GM12878 (cell line): ENCODE results near the gene KIF6. TPM values are rescaled to one million over a fixed set of nuclear protein-coding genes. Genes with fewer than 3 reads are reported as not detected.

ENCODE experiments used
- ATAC-seq: fragments of 200-7000 bp; cut with Tn5 transposase; 3 replicates; pipeline ENCODE4 v1.9.1; 2020; ENCODE audit warnings: mild to moderate bottlenecking, moderate library complexity
- BruUV-seq: library from RNA; stranded (reverse); fragments of 400-500 nt; replicated peaks from 2 replicates; lab custom pipeline; 2021; lab: Mats Ljungman, UMichigan
- CTCF ChIA-PET: fragments of 300-600 bp; sonication (Branson Sonifier 250); formaldehyde crosslinking; extraction: SDS; loops from one replicate; lab custom pipeline; 2021; ENCODE audit warnings: inconsistent platforms; lab: Yijun Ruan, JAX
- POLR2A ChIA-PET: fragments of 350-600 bp; formaldehyde crosslinking; extraction: SDS; loops from one replicate; lab custom pipeline; 2021; ENCODE audit warnings: inconsistent platforms; lab: Charles Lee
- RAD21 ChIA-PET: fragments of 300-600 bp; sonication (Branson Sonifier 250); formaldehyde crosslinking; loops from one replicate; lab custom pipeline; 2023; ENCODE audit warnings: antibody characterized with exemption; ENCODE audit not compliant: unreplicated experiment; lab: Charles Lee
- SMC1A ChIA-PET: fragments of 300-600 bp; sonication (Branson Sonifier 250); formaldehyde crosslinking; loops from one replicate; lab custom pipeline; 2023; ENCODE audit not compliant: unreplicated experiment, uncharacterized antibody; lab: Charles Lee
- DNase-seq: peaks from one replicate; pipeline ENCODE4 v3.0.0-alpha.2; 2011; ENCODE audit warnings: low read depth, low spot score
- FAIRE-seq: peaks from 3 replicates; lab custom pipeline; 2011; peaks lifted over from hg19 to GRCh38; lab: Jason Lieb, UNC
- H2AFZ ChIP-seq: 2 replicates; pipeline ENCODE4 v1.6.0; 2011; ENCODE audit warnings: low read depth, low read length, control low read depth; ENCODE audit not compliant: control insufficient read depth
- H3K27ac ChIP-seq: 2 replicates; pipeline ENCODE4 v1.5.1; 2011; ENCODE audit warnings: control low read depth; ENCODE audit not compliant: control insufficient read depth, insufficient read depth
- H3K27me3 ChIP-seq, 2 experiments: replicated peaks in 1 of 2; 2 replicates each; pipeline versions ENCODE4 v1.6.0 to v1.6.1; 2011; ENCODE audit warnings: low read length in 1 of 2; ENCODE audit not compliant: control insufficient read depth in 2 of 2, insufficient read depth in 2 of 2
- H3K36me3 ChIP-seq, 2 experiments: 2 replicates each; pipeline ENCODE4 v1.5.1; 2011; ENCODE audit warnings: low read length in 1 of 2; ENCODE audit not compliant: control insufficient read depth in 2 of 2, insufficient read depth in 2 of 2
- H3K4me1 ChIP-seq: 2 replicates; pipeline ENCODE4 v1.6.1; 2011; ENCODE audit warnings: mild to moderate bottlenecking, low read length, moderate library complexity, mixed read lengths; ENCODE audit not compliant: control insufficient read depth, insufficient read depth
- H3K4me2 ChIP-seq: 2 replicates; pipeline ENCODE4 v1.6.0; 2011; ENCODE audit warnings: control low read depth; ENCODE audit not compliant: control insufficient read depth, insufficient read depth
- H3K4me3 ChIP-seq: fragments of 200-600 bp; sonication (generic); 2 replicates; pipeline ENCODE4 v1.5.1; 2016
- H3K79me2 ChIP-seq: 2 replicates; pipeline ENCODE4 v1.6.0; 2011; ENCODE audit warnings: low read length; ENCODE audit not compliant: control insufficient read depth, insufficient read depth
- H3K9ac ChIP-seq: 2 replicates; pipeline ENCODE4 v1.8.0; 2011; ENCODE audit warnings: low read length, control low read depth, mixed read lengths; ENCODE audit not compliant: control insufficient read depth, insufficient read depth
- H3K9me3 ChIP-seq: replicated peaks from 3 replicates; pipeline ENCODE4 v1.5.1; 2011; ENCODE audit warnings: mild to moderate bottlenecking, low read length; ENCODE audit not compliant: control insufficient read depth, insufficient read depth
- H4K20me1 ChIP-seq: 2 replicates; pipeline ENCODE4 v1.6.0; 2011; ENCODE audit not compliant: control insufficient read depth, insufficient read depth
- BCL11A ChIP-seq: IDR thresholded peaks from 2 replicates; pipeline ENCODE4 v1.6.1; 2011; ENCODE audit warnings: low read depth, low read length
- DPF2 ChIP-seq: fragments of 450-650 bp; IDR thresholded peaks from 2 replicates; pipeline ENCODE4 v1.6.1; 2017; ENCODE audit warnings: mild to moderate bottlenecking
- ETV6 ChIP-seq, 2 experiments: fragments of 450-650 bp in 1 of 2; IDR thresholded peaks in 1 of 2; conservative IDR thresholded peaks in 1 of 2; 2 replicates each; pipeline ENCODE4 v1.6.1; 2014; ENCODE audit warnings: antibody characterized with exemption in 1 of 2, borderline replicate concordance in 1 of 2, low read depth in 1 of 2, mild to moderate bottlenecking in 1 of 2, moderate library complexity in 1 of 2
- KLF5 ChIP-seq: fragments of 450-650 bp; IDR thresholded peaks from 2 replicates; pipeline ENCODE4 v1.6.1; 2014; ENCODE audit warnings: mild to moderate bottlenecking; ENCODE audit not compliant: partially characterized antibody
- RAD21 ChIP-seq: IDR thresholded peaks from 2 replicates; pipeline ENCODE4 v1.6.1; 2011; ENCODE audit warnings: mild to moderate bottlenecking, low read depth, low read length, moderate library complexity; ENCODE audit not compliant: insufficient read depth
- SMARCA5 ChIP-seq: fragments of 450-650 bp; IDR thresholded peaks from 2 replicates; pipeline ENCODE4 v1.6.1; 2017; ENCODE audit warnings: mild to moderate bottlenecking
- SMC3 ChIP-seq: IDR thresholded peaks from 2 replicates; pipeline ENCODE4 v1.6.1; 2011; ENCODE audit warnings: low read length, improper control_type of control experiment, borderline replicate concordance
- SREBF2 ChIP-seq: IDR thresholded peaks from 2 replicates; pipeline ENCODE4 v1.6.1; 2012; ENCODE audit warnings: mild to moderate bottlenecking, low read length
- TCF3 ChIP-seq: IDR thresholded peaks from 2 replicates; pipeline ENCODE4 v1.6.1; 2012; ENCODE audit warnings: low read depth, mild to moderate bottlenecking, low read length, borderline replicate concordance; ENCODE audit not compliant: insufficient read depth
- WGBS: methylation state at CpG from one replicate; pipeline ENCODE4 v1.1.6; 2016; ENCODE audit warnings: low lambda C conversion rate; ENCODE audit not compliant: insufficient replicate concordance, insufficient coverage; ENCODE audit errors: missing lambda C conversion rate; 5-methylcytosine and 5-hydroxymethylcytosine counted together
- in situ Hi-C: fragments of 300-500 bp; cut with MboI; formaldehyde crosslinking; loops from 9 replicates; pipeline ENCODE4 v1.14.3; 2018; ENCODE audit warnings: mixed read lengths
- intact Hi-C: fragments of 100-400 bp; cut with micrococcal nuclease; formaldehyde crosslinking; loops from one replicate; pipeline ENCODE4 v1.14.2; 2022; ENCODE audit not compliant: unreplicated experiment
- polyA plus RNA-seq, 11 experiments: library from polyadenylated mRNA; depleted of rRNA in 4 of 11; unstranded in 6 of 11; stranded (reverse) in 5 of 11; fragments of >200 nt; fragmentation: Nextera tagmentation in 4 of 11; fragmentation: Illumina TruSeq in 1 of 11; extraction: Ambion mirVana in 4 of 11; extraction: Trizol in 1 of 11; gene quantifications; 1 replicate in 1 of 11; 2 replicates in 10 of 11; pipeline versions ENCODE4 v1.2.1 to v1.2.3, GENCODE V29; 2011 to 2016; ENCODE audit warnings: inconsistent platforms in 2 of 11, missing spikeins in 2 of 11, low read depth in 1 of 11
- total RNA-seq, 4 experiments: library from RNA; depleted of rRNA in 3 of 4; stranded (reverse); fragments of >200 nt in 3 of 4; fragmentation: Illumina TruSeq in 1 of 4; extraction: Trizol in 1 of 4; gene quantifications; 2 replicates each; pipeline versions ENCODE4 v1.2.1 to v1.2.3, GENCODE V29; 2013 to 2021
- TF ChIP-seq, protein P1 (sequence below): IDR thresholded peaks from 2 replicates; pipeline ENCODE4 v1.6.1; 2011; ENCODE audit warnings: borderline replicate concordance, low read depth, mild to moderate bottlenecking, moderate library complexity, low read length; ENCODE audit not compliant: insufficient read depth, poor library complexity, severe bottlenecking
- TF ChIP-seq, protein P2 (sequence below): fragments of 450-650 bp; formaldehyde crosslinking; IDR thresholded peaks from 2 replicates; pipeline ENCODE4 v1.4.0; 2022; ENCODE audit warnings: mild to moderate bottlenecking, moderate library complexity
- TF ChIP-seq, protein P3 (sequence below), 3 experiments: IDR thresholded peaks in 2 of 3; conservative IDR thresholded peaks in 1 of 3; 2 replicates each; pipeline ENCODE4 v1.5.1; 2011; ENCODE audit warnings: low read depth in 3 of 3, low read length in 3 of 3, mild to moderate bottlenecking in 3 of 3, control low read depth in 2 of 3, moderate library complexity in 2 of 3, inconsistent platforms in 1 of 3, mixed read lengths in 1 of 3; ENCODE audit not compliant: control insufficient read depth in 2 of 3, insufficient read depth in 1 of 3; ENCODE audit errors: extremely low read depth in 1 of 3

Gene KIF6
- total and polyA plus RNA-seq, 10 of the 15 experiments (the other 5 are each of a cell fraction or from before 2014, with no cell fraction given): 0.09 to 1.0 (median 0.28) TPM

GRCh38 chr6:39452306-39453145 is 272.7 kb downstream of the KIF6 start (continued):
- no peak for TF ChIP-seq KLF5
- no peak for TF ChIP-seq ETV6 (conservative IDR thresholded peaks at IDR 0.05 in 1 of 2, IDR thresholded peaks at IDR 0.05 in 1 of 2; ENCODE audit: borderline replicate concordance in 1 of 2, low read depth in 1 of 2)
- TF ChIP-seq, protein P1, sequence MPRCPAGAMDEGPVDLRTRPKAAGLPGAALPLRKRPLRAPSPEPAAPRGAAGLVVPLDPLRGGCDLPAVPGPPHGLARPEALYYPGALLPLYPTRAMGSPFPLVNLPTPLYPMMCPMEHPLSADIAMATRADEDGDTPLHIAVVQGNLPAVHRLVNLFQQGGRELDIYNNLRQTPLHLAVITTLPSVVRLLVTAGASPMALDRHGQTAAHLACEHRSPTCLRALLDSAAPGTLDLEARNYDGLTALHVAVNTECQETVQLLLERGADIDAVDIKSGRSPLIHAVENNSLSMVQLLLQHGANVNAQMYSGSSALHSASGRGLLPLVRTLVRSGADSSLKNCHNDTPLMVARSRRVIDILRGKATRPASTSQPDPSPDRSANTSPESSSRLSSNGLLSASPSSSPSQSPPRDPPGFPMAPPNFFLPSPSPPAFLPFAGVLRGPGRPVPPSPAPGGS: peak; percentile 44
- no peak for TF ChIP-seq TCF3

- Histone ChIP-seq H3K4me1 (no peaks in the 10 kb centered on the region), H3K9me3 (no peaks in the 10 kb centered on the region), H4K20me1 (no peaks in the 10 kb centered on the region), H3K4me3 (no peak overlapping the region), H3K27ac (no peak overlapping the region), H3K36me3 (no peaks in the 10 kb centered on the region), H3K27me3 (no peaks in the 10 kb centered on the region), H2AFZ (no peak overlapping the region), H3K4me2 (no peak overlapping the region), H3K9ac (no peak overlapping the region), H3K79me2 (no peaks in the 10 kb centered on the region)
- ATAC-seq (peak; percentile 76), FAIRE-seq (no peak), DNase-seq (no peak)
- ChIA-PET RAD21 (interaction anchor here (0.8 to 1.9 kb wide), 15 partner anchors 21 to 405 kb away, joined by 3 to 6 read pairs (median 3); partner anchors contain the start of gene KIF6), POLR2A (interaction anchor here (0.7 to 0.8 kb wide), 2 partner anchors 9 to 44 kb away, joined by 3 to 5 read pairs; no protein-coding TSS in a partner anchor), CTCF (interaction anchor here (0.7 to 2.5 kb wide), 32 partner anchors 11 to 442 kb away, joined by 3 to 10 read pairs (median 4); no protein-coding TSS in a partner anchor), SMC1A (interaction anchor here (0.7 to 2.5 kb wide), 29 partner anchors 11 to 442 kb away, joined by 3 to 9 read pairs (median 4); partner anchors contain the start of gene KIF6)
- intact Hi-C loops (loop anchor here (5.0 kb wide), 1 partner anchor 155 kb away; no protein-coding TSS in a partner anchor), in situ Hi-C loops (no loop called here)
- TF ChIP-seq, protein P2, sequence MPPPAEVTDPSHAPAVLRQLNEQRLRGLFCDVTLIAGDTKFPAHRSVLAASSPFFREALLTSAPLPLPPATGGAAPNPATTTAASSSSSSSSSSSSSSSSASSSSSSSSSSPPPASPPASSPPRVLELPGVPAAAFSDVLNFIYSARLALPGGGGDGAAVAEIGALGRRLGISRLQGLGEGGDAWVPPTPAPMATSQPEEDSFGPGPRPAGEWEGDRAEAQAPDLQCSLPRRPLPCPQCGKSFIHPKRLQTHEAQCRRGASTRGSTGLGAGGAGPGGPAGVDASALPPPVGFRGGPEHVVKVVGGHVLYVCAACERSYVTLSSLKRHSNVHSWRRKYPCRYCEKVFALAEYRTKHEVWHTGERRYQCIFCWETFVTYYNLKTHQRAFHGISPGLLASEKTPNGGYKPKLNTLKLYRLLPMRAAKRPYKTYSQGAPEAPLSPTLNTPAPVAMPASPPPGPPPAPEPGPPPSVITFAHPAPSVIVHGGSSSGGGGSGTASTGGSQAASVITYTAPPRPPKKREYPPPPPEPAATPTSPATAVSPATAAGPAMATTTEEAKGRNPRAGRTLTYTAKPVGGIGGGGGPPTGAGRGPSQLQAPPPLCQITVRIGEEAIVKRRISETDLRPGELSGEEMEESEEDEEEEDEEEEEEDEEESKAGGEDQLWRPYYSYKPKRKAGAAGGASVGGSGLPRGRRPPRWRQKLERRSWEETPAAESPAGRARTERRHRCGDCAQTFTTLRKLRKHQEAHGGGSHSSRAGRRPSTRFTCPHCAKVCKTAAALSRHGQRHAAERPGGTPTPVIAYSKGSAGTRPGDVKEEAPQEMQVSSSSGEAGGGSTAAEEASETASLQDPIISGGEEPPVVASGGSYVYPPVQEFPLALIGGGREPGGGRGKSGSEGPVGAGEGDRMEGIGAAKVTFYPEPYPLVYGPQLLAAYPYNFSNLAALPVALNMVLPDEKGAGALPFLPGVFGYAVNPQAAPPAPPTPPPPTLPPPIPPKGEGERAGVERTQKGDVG (CRISPR knock-in tag): no peak
- no peak for TF ChIP-seq DPF2
- TF ChIP-seq SMC3: peak; percentile 21; the same call in 1 of the 2 replicates
- TF ChIP-seq, protein P3, sequence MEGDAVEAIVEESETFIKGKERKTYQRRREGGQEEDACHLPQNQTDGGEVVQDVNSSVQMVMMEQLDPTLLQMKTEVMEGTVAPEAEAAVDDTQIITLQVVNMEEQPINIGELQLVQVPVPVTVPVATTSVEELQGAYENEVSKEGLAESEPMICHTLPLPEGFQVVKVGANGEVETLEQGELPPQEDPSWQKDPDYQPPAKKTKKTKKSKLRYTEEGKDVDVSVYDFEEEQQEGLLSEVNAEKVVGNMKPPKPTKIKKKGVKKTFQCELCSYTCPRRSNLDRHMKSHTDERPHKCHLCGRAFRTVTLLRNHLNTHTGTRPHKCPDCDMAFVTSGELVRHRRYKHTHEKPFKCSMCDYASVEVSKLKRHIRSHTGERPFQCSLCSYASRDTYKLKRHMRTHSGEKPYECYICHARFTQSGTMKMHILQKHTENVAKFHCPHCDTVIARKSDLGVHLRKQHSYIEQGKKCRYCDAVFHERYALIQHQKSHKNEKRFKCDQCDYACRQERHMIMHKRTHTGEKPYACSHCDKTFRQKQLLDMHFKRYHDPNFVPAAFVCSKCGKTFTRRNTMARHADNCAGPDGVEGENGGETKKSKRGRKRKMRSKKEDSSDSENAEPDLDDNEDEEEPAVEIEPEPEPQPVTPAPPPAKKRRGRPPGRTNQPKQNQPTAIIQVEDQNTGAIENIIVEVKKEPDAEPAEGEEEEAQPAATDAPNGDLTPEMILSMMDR (IDR thresholded peaks at IDR 0.05 in 2 of 3, conservative IDR thresholded peaks at IDR 0.05 in 1 of 3; ENCODE audit: control insufficient read depth in 2 of 3, extremely low read depth in 1 of 3, insufficient read depth in 1 of 3, low read depth in 3 of 3, low read length in 3 of 3): peak; percentile 40 to 66 (median 60)
- peak; percentile 33; the same call in 1 of the 2 replicates for TF ChIP-seq SMARCA5
- TF ChIP-seq SREBF2: no peak
- no peak for TF ChIP-seq BCL11A
- peak; percentile 24; the same call in 1 of the 2 replicates for TF ChIP-seq RAD21
- no TSS peak for BruUV-seq
- 6% methylated on average over 2 of the region's 2 CpGs for WGBS
Observed at GRCh38 chr6:39451831-39452230, 273.4 kb downstream of the KIF6 start.
